Neural progenitor cell (in vitro differentiated cells): Measurements from ENCODE around the gene FKBP3. TPM values are rescaled to one million over a fixed set of nuclear protein-coding genes. Genes with fewer than 3 reads are reported as not detected.

Source experiments
- DNase-seq: peaks from one replicate; pipeline ENCODE4 v3.0.0-alpha.2; 2016; ENCODE audit warnings: low spot score
- H2AFZ ChIP-seq: fragments of 200-600 bp; sonication (generic); replicated peaks from 2 replicates; pipeline ENCODE4 v1.6.1; 2016; ENCODE audit warnings: antibody characterized with exemption
- H3F3A ChIP-seq: fragments of 200-600 bp; sonication (generic); 2 replicates; pipeline ENCODE4 v1.6.1; 2016; ENCODE audit warnings: antibody characterized with exemption, low read depth
- H3K27ac ChIP-seq: fragments of 200-600 bp; sonication (generic); 2 replicates; pipeline ENCODE4 v1.5.1; 2016; ENCODE audit warnings: mild to moderate bottlenecking
- H3K27me3 ChIP-seq: fragments of 200-600 bp; sonication (generic); 2 replicates; pipeline ENCODE4 v1.6.1; 2016; ENCODE audit warnings: mild to moderate bottlenecking, moderate library complexity
- H3K36me3 ChIP-seq: fragments of 200-600 bp; sonication (generic); 2 replicates; pipeline ENCODE4 v1.5.1; 2016
- H3K4me1 ChIP-seq: fragments of 200-600 bp; sonication (generic); 2 replicates; pipeline ENCODE4 v1.6.1; 2016; ENCODE audit warnings: mixed run types
- H3K4me2 ChIP-seq: fragments of 200-600 bp; sonication (generic); 2 replicates; pipeline ENCODE4 v1.6.1; 2016
- H3K4me3 ChIP-seq: fragments of 200-600 bp; sonication (generic); 2 replicates; pipeline ENCODE4 v1.5.1; 2016
- H3K79me2 ChIP-seq: fragments of 200-600 bp; sonication (generic); 2 replicates; pipeline ENCODE4 v1.6.1; 2016; ENCODE audit warnings: low read depth
- H3K9ac ChIP-seq: fragments of 200-600 bp; sonication (generic); 2 replicates; pipeline ENCODE4 v1.6.1; 2016
- H3K9me3 ChIP-seq: fragments of 200-600 bp; sonication (generic); 2 replicates; pipeline ENCODE4 v1.5.1; 2016; ENCODE audit warnings: low read depth
- H4K20me1 ChIP-seq: fragments of 200-600 bp; sonication (generic); 2 replicates; pipeline ENCODE4 v1.6.1; 2016; ENCODE audit warnings: low read depth
- H3K27ac Mint-ChIP-seq: 3 replicates; pipeline ENCODE4 v1.8.0; 2021; ENCODE audit warnings: mixed read lengths
- H3K27me3 Mint-ChIP-seq: 2 replicates; pipeline ENCODE4 v1.8.0; 2022; ENCODE audit warnings: low read depth, mild to moderate bottlenecking, inconsistent platforms, moderate library complexity, mixed read lengths; ENCODE audit not compliant: insufficient read depth
- H3K36me3 Mint-ChIP-seq: 3 replicates; pipeline ENCODE4 v1.8.0; 2021; ENCODE audit warnings: mixed read lengths
- H3K4me1 Mint-ChIP-seq: 3 replicates; pipeline ENCODE4 v1.8.0; 2021; ENCODE audit warnings: mixed read lengths
- H3K4me3 Mint-ChIP-seq: 3 replicates; pipeline ENCODE4 v1.8.0; 2021; ENCODE audit warnings: mild to moderate bottlenecking, moderate library complexity, mixed read lengths
- H3K9me3 Mint-ChIP-seq: 3 replicates; pipeline ENCODE4 v1.8.0; 2020; ENCODE audit warnings: mixed read lengths
- CTCF ChIP-seq: fragments of 200-600 bp; sonication (generic); IDR thresholded peaks from 2 replicates; pipeline ENCODE4 v1.5.1; 2017; ENCODE audit warnings: antibody characterized with exemption, mild to moderate bottlenecking
- EZH2 ChIP-seq: fragments of 200-600 bp; sonication (generic); IDR thresholded peaks from 2 replicates; pipeline ENCODE4 v1.6.1; 2017; ENCODE audit warnings: antibody characterized with exemption, mild to moderate bottlenecking, moderate library complexity
- EZH2phosphoT487 ChIP-seq: fragments of 200-600 bp; sonication (generic); IDR thresholded peaks from 2 replicates; pipeline ENCODE4 v1.6.1; 2017; ENCODE audit warnings: antibody characterized with exemption
- total RNA-seq: library from RNA; depleted of rRNA; stranded (reverse); fragments of >200 nt; gene quantifications from 2 replicates; pipeline ENCODE4 v1.2.3, GENCODE V29; 2015; ENCODE audit warnings: low replicate concordance

The FKBP3 gene
- total RNA-seq, 1 donor from 2014 or later, result 209 TPM

DNA sequence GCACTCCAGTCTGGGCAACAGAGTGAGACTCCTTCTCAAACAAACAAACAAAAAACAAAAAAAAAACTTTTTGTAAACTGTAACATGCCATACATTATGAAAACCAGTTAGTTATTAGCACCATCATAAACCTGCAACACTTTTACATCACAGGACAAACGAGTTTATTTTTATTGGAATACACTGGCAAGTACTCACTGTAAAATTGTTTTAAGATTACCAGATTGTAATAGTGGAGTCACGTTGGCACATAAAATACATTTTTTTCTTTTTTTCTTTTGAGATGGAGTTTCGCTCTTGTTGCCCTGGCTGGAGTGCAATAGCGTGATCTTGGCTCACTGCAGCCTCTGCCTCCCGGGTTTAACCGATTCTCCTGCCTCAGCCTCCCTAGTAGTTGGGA is 15.7 kb downstream of the FKBP3 start:
- TF ChIP-seq EZH2 (no peak), CTCF (no peak), EZH2phosphoT487 (no peak)
- Mint-ChIP-seq H3K4me3 (no peak overlapping the region), H3K36me3 (peaks cover 31% of the 10 kb centered on the region), H3K27ac (no peak overlapping the region), H3K27me3 (no peaks in the 10 kb centered on the region), H3K9me3 (no peaks in the 10 kb centered on the region), H3K4me1 (no peaks in the 10 kb centered on the region)
- H2AFZ ChIP-seq, result no peak overlapping the region
- H3F3A ChIP-seq, result peaks cover 36% of the 10 kb centered on the region
- H3K9me3 ChIP-seq, result no peaks in the 10 kb centered on the region
- H3K9ac ChIP-seq, result no peak overlapping the region
- H3K27ac ChIP-seq, result peak overlapping the region; percentile 5
- H3K4me3 ChIP-seq, result no peak overlapping the region
- no peak overlapping the region for H3K4me2 ChIP-seq
- H3K79me2 ChIP-seq, result no peaks in the 10 kb centered on the region
- peaks cover 67% of the 10 kb centered on the region for H3K36me3 ChIP-seq
- peaks cover 17% of the 10 kb centered on the region for H4K20me1 ChIP-seq
- H3K4me1 ChIP-seq, result no peaks in the 10 kb centered on the region
- no peak for DNase-seq
- no peaks in the 10 kb centered on the region for H3K27me3 ChIP-seq

- peaks cover 62% of the 10 kb centered on the region for H3F3A ChIP-seq
- Mint-ChIP-seq H3K4me3 (no peak overlapping the region), H3K4me1 (no peaks in the 10 kb centered on the region), H3K9me3 (no peaks in the 10 kb centered on the region), H3K27me3 (no peaks in the 10 kb centered on the region), H3K36me3 (peaks cover 27% of the 10 kb centered on the region), H3K27ac (no peak overlapping the region)
- no peaks in the 10 kb centered on the region for H3K79me2 ChIP-seq
- peaks cover 69% of the 10 kb centered on the region for H3K36me3 ChIP-seq
- H3K27me3 ChIP-seq, result no peaks in the 10 kb centered on the region
- H3K4me3 ChIP-seq, result no peak overlapping the region
- H3K27ac ChIP-seq, result peak overlapping the region; percentile 30
- H3K4me1 ChIP-seq, result no peaks in the 10 kb centered on the region
- no peak for TF ChIP-seq EZH2phosphoT487
- TF ChIP-seq EZH2, result no peak
- TF ChIP-seq CTCF, result no peak
- H3K9me3 ChIP-seq, result no peaks in the 10 kb centered on the region
- H2AFZ ChIP-seq, result no peak overlapping the region
- peaks cover 20% of the 10 kb centered on the region for H4K20me1 ChIP-seq
- H3K9ac ChIP-seq, result no peak overlapping the region
- no peak overlapping the region for H3K4me2 ChIP-seq
- DNase-seq, result no peak
Measured at GRCh38 chr14:45114327-45114726, 20.0 kb downstream of the FKBP3 start.

GRCh38 chr14:45112896-45113781 is 21.1 kb downstream of the FKBP3 start:
- no peaks in the 10 kb centered on the region for H3K27me3 Mint-ChIP-seq
- H3K4me3 ChIP-seq, result no peak overlapping the region
- no peak overlapping the region for H3K9ac ChIP-seq
- DNase-seq, result no peak
- H3K27ac ChIP-seq, result peak overlapping the region; percentile 30
- H3K36me3 ChIP-seq, result peaks cover 67% of the 10 kb centered on the region
- peaks cover 23% of the 10 kb centered on the region for H3K36me3 Mint-ChIP-seq
- H3K4me2 ChIP-seq, result no peak overlapping the region
- no peak overlapping the region for H2AFZ ChIP-seq
- peaks cover 20% of the 10 kb centered on the region for H4K20me1 ChIP-seq
- H3K4me1 ChIP-seq, result no peaks in the 10 kb centered on the region
- no peak for TF ChIP-seq EZH2phosphoT487
- TF ChIP-seq CTCF, result no peak
- no peak for TF ChIP-seq EZH2
- no peaks in the 10 kb centered on the region for H3K79me2 ChIP-seq
- peaks cover 62% of the 10 kb centered on the region for H3F3A ChIP-seq
- H3K4me1 Mint-ChIP-seq, result no peaks in the 10 kb centered on the region
- H3K9me3 Mint-ChIP-seq, result no peaks in the 10 kb centered on the region
- H3K27me3 ChIP-seq, result no peaks in the 10 kb centered on the region
- H3K27ac Mint-ChIP-seq, result no peak overlapping the region
- no peaks in the 10 kb centered on the region for H3K9me3 ChIP-seq
- H3K4me3 Mint-ChIP-seq, result no peak overlapping the region
